Measurements from ENCODE around the gene BEST1.

DNA sequence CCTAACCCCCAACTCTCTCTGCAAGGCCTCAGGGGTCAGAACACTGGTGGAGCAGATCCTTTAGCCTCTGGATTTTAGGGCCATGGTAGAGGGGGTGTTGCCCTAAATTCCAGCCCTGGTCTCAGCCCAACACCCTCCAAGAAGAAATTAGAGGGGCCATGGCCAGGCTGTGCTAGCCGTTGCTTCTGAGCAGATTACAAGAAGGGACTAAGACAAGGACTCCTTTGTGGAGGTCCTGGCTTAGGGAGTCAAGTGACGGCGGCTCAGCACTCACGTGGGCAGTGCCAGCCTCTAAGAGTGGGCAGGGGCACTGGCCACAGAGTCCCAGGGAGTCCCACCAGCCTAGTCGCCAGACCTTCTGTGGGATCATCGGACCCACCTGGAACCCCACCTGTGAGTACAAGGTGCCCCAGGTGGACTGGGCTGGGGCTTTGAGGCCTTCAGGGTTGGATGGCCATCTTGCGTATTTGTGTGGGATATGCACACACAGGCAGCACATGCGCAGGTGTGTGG lies at the start of gene BEST1:
- TF ChIP-seq, protein P1, sequence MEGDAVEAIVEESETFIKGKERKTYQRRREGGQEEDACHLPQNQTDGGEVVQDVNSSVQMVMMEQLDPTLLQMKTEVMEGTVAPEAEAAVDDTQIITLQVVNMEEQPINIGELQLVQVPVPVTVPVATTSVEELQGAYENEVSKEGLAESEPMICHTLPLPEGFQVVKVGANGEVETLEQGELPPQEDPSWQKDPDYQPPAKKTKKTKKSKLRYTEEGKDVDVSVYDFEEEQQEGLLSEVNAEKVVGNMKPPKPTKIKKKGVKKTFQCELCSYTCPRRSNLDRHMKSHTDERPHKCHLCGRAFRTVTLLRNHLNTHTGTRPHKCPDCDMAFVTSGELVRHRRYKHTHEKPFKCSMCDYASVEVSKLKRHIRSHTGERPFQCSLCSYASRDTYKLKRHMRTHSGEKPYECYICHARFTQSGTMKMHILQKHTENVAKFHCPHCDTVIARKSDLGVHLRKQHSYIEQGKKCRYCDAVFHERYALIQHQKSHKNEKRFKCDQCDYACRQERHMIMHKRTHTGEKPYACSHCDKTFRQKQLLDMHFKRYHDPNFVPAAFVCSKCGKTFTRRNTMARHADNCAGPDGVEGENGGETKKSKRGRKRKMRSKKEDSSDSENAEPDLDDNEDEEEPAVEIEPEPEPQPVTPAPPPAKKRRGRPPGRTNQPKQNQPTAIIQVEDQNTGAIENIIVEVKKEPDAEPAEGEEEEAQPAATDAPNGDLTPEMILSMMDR (IDR thresholded peaks at IDR 0.05): no peak
- TF ChIP-seq POLR2A (IDR thresholded peaks at IDR 0.05): no peak
